GM23338 (cell line): ENCODE data around the gene EPHA3. TPM values are rescaled to one million over a fixed set of nuclear protein-coding genes. Genes with fewer than 3 reads are reported as not detected.

Experiments
- ATAC-seq: fragments of 200-7000 bp; cut with Tn5 transposase; 3 replicates; pipeline ENCODE4 v1.9.1; 2020
- DNase-seq: peaks from one replicate; pipeline ENCODE4 v3.0.0-alpha.2; 2015; ENCODE audit warnings: low spot score
- H2AFZ ChIP-seq: fragments of 200-600 bp; sonication (generic); 2 replicates; pipeline ENCODE4 v1.8.0; 2016; ENCODE audit warnings: antibody characterized with exemption, mild to moderate bottlenecking, moderate library complexity
- H3F3A ChIP-seq: fragments of 200-600 bp; sonication (generic); replicated peaks from 2 replicates; pipeline ENCODE4 v1.8.0; 2017; ENCODE audit warnings: antibody characterized with exemption, mixed run types, low read depth
- H3K27ac ChIP-seq: fragments of 200-600 bp; sonication (generic); 2 replicates; pipeline ENCODE4 v1.6.1; 2016; ENCODE audit warnings: low read depth
- H3K27me3 ChIP-seq: fragments of 200-600 bp; sonication (generic); 2 replicates; pipeline ENCODE4 v1.8.0; 2016; ENCODE audit warnings: mild to moderate bottlenecking, mixed run types, moderate library complexity; ENCODE audit not compliant: insufficient read depth
- H3K36me3 ChIP-seq: fragments of 200-600 bp; sonication (generic); 2 replicates; pipeline ENCODE4 v1.8.0; 2016; ENCODE audit warnings: mild to moderate bottlenecking; ENCODE audit not compliant: insufficient read depth
- H3K4me1 ChIP-seq: fragments of 200-600 bp; sonication (generic); 2 replicates; pipeline ENCODE4 v1.8.0; 2016; ENCODE audit warnings: mild to moderate bottlenecking, moderate library complexity; ENCODE audit not compliant: insufficient read depth
- H3K4me2 ChIP-seq: fragments of 200-600 bp; sonication (generic); 2 replicates; pipeline ENCODE4 v1.7.1; 2017; ENCODE audit warnings: mixed run types
- H3K4me3 ChIP-seq: fragments of 200-600 bp; sonication (generic); 2 replicates; pipeline ENCODE4 v1.6.1; 2016; ENCODE audit warnings: mixed run types
- H3K79me2 ChIP-seq: fragments of 200-600 bp; sonication (generic); replicated peaks from 2 replicates; pipeline ENCODE4 v1.8.0; 2017; ENCODE audit warnings: mild to moderate bottlenecking; ENCODE audit not compliant: insufficient read depth
- H3K9me2 ChIP-seq: fragments of 200-600 bp; sonication (generic); 2 replicates; pipeline ENCODE4 v1.8.0; 2017; ENCODE audit not compliant: insufficient read depth
- H4K20me1 ChIP-seq: fragments of 200-600 bp; sonication (generic); replicated peaks from 2 replicates; pipeline ENCODE4 v1.8.0; 2017; ENCODE audit warnings: mild to moderate bottlenecking; ENCODE audit not compliant: insufficient read depth
- H3K27ac Mint-ChIP-seq: 2 replicates; pipeline ENCODE4 v1.8.0; 2020; ENCODE audit warnings: inconsistent platforms, mild to moderate bottlenecking, moderate library complexity, mixed read lengths
- H3K27me3 Mint-ChIP-seq: 3 replicates; pipeline ENCODE4 v1.8.0; 2022; ENCODE audit warnings: low read depth, mild to moderate bottlenecking, moderate library complexity, mixed read lengths, inconsistent platforms; ENCODE audit not compliant: insufficient read depth, poor library complexity
- H3K36me3 Mint-ChIP-seq: 3 replicates; pipeline ENCODE4 v1.8.0; 2021; ENCODE audit warnings: low read depth, mild to moderate bottlenecking, inconsistent platforms, moderate library complexity, mixed read lengths
- H3K4me1 Mint-ChIP-seq: 3 replicates; pipeline ENCODE4 v1.8.0; 2020; ENCODE audit warnings: mild to moderate bottlenecking, inconsistent platforms, mixed read lengths
- H3K4me3 Mint-ChIP-seq: 3 replicates; pipeline ENCODE4 v1.8.0; 2021; ENCODE audit warnings: moderate library complexity, mild to moderate bottlenecking, inconsistent platforms, mixed read lengths
- H3K9me3 Mint-ChIP-seq: 3 replicates; pipeline ENCODE4 v1.8.0; 2020; ENCODE audit warnings: moderate library complexity, mild to moderate bottlenecking, inconsistent platforms, mixed read lengths
- CREB1 ChIP-seq: fragments of 250-450 bp; sonication (Bioruptor Pico); IDR thresholded peaks from 2 replicates; pipeline ENCODE4 v1.5.0; 2020; ENCODE audit warnings: low read depth, mild to moderate bottlenecking, moderate library complexity
- CTCF ChIP-seq, 2 experiments: fragments of 200-600 bp in 1 of 2; sonication (generic) in 1 of 2; conservative IDR thresholded peaks; 2 replicates each; pipeline versions ENCODE4 v1.5.1 to v1.6.1; 2016 to 2017; ENCODE audit warnings: antibody characterized with exemption in 2 of 2, low read depth in 2 of 2, mild to moderate bottlenecking in 2 of 2, moderate library complexity in 1 of 2
- ETS1 ChIP-seq: IDR thresholded peaks from 2 replicates; pipeline ENCODE4 v1.6.1; 2016; ENCODE audit warnings: antibody characterized with exemption
- EZH2 ChIP-seq: fragments of 200-600 bp; sonication (generic); IDR thresholded peaks from one replicate; pipeline ENCODE4 v1.8.0; 2017; ENCODE audit warnings: antibody characterized with exemption, mild to moderate bottlenecking, low read depth; ENCODE audit not compliant: unreplicated experiment
- EZH2phosphoT487 ChIP-seq: fragments of 200-600 bp; sonication (generic); IDR thresholded peaks from one replicate; pipeline ENCODE4 v1.8.1; 2018; ENCODE audit warnings: antibody characterized with exemption; ENCODE audit not compliant: unreplicated experiment
- JUNB ChIP-seq: IDR thresholded peaks from one replicate; pipeline ENCODE4 v1.6.1; 2016; ENCODE audit warnings: antibody characterized with exemption; ENCODE audit not compliant: unreplicated experiment
- NANOG ChIP-seq: IDR thresholded peaks from 2 replicates; pipeline ENCODE4 v1.6.1; 2016; ENCODE audit warnings: antibody characterized with exemption, borderline replicate concordance
- POLR2AphosphoS5 ChIP-seq: IDR thresholded peaks from 2 replicates; pipeline ENCODE4 v1.6.1; 2016; ENCODE audit warnings: antibody characterized with exemption, low read depth
- REST ChIP-seq: IDR thresholded peaks from one replicate; pipeline ENCODE4 v1.6.1; 2018; ENCODE audit warnings: antibody characterized with exemption; ENCODE audit not compliant: unreplicated experiment
- STAT1 ChIP-seq: IDR thresholded peaks from one replicate; pipeline ENCODE4 v1.6.1; 2016; ENCODE audit warnings: antibody characterized with exemption; ENCODE audit not compliant: unreplicated experiment
- ZNF114 ChIP-seq: fragments of 250-450 bp; sonication (Bioruptor Pico); IDR thresholded peaks from 2 replicates; pipeline ENCODE4 v1.5.0; 2020; ENCODE audit warnings: mild to moderate bottlenecking, moderate library complexity
- ZNF331 ChIP-seq: fragments of 250-450 bp; sonication (Bioruptor Pico); IDR thresholded peaks from 2 replicates; pipeline ENCODE4 v1.5.0; 2020; ENCODE audit warnings: low read depth, mild to moderate bottlenecking, moderate library complexity
- polyA plus RNA-seq: library from polyadenylated mRNA; unstranded; fragments of >200 nt; fragmentation: Nextera tagmentation; extraction: Ambion mirVana; gene quantifications from 2 replicates; pipeline ENCODE4 v1.2.1, GENCODE V29; 2016
- total RNA-seq: library from RNA; depleted of rRNA; stranded (reverse); fragments of >200 nt; shearing (Covaris generic); gene quantifications from 2 replicates; pipeline ENCODE4 v1.2.3, GENCODE V29; 2014

The EPHA3 gene
- total and polyA plus RNA-seq, 2 experiments from 2014 or later = 0.05 to 0.21 TPM

GRCh38 chr3:89372456-89372855 lies 265.0 kb downstream of the EPHA3 start:
- Mint-ChIP-seq H3K27me3 (no peaks in the 10 kb centered on the region), H3K36me3 (peaks cover 7% of the 10 kb centered on the region; the same call in 2 of the 3 replicates), H3K4me3 (no peak overlapping the region), H3K27ac (no peak overlapping the region), H3K4me1 (peaks cover 28% of the 10 kb centered on the region), H3K9me3 (peaks cover 7% of the 10 kb centered on the region; the same call in 1 of the 3 replicates)
- Histone ChIP-seq H3K4me1 (peaks cover under 1% of the 10 kb centered on the region; the same call in 1 of the 2 replicates), H3K79me2 (no peaks in the 10 kb centered on the region), H3F3A (no peaks in the 10 kb centered on the region), H3K36me3 (no peaks in the 10 kb centered on the region), H2AFZ (no peak overlapping the region), H3K9me2 (peaks cover 6% of the 10 kb centered on the region), H3K27me3 (no peaks in the 10 kb centered on the region), H3K27ac (no peak overlapping the region), H3K4me3 (no peak overlapping the region), H4K20me1 (no peaks in the 10 kb centered on the region), H3K4me2 (no peak overlapping the region)
- no peak for ATAC-seq
- no peak for DNase-seq
- TF ChIP-seq CTCF (conservative IDR thresholded peaks at IDR 0.05; ENCODE audit: low read depth in 2 of 2) = no peak
- TF ChIP-seq REST = no peak
- TF ChIP-seq ZNF114 = no peak
- TF ChIP-seq POLR2AphosphoS5 = no peak
- TF ChIP-seq STAT1 = no peak
- TF ChIP-seq NANOG = no peak
- TF ChIP-seq CREB1 (CRISPR knock-in tag) = no peak
- no peak for TF ChIP-seq EZH2

DNA sequence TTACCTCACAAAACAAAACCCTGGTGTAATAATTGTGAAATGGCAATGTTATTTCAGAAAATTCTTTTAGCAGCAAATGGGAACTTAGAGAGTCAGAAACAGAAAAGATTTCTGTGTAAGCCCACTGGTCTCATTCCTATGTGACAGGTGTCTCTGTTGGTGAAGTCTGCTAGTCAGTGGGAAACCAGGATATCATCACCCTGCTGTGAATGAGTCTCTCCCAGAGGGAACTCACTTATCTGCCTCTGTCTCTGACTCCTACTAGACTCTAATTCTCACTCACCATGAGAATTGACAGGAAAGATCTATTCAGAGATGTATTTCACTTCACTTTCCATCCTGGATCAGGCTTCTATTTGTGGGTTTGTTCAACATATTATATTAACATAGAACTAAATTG lies 266.0 kb downstream of the EPHA3 start:
- Histone ChIP-seq H3K9me2 (peaks cover 5% of the 10 kb centered on the region; the same call in 1 of the 2 replicates), H3F3A (no peaks in the 10 kb centered on the region), H3K27me3 (no peaks in the 10 kb centered on the region), H3K4me2 (no peak overlapping the region), H3K79me2 (no peaks in the 10 kb centered on the region), H3K4me3 (no peak overlapping the region), H3K36me3 (no peaks in the 10 kb centered on the region), H3K4me1 (peaks cover 5% of the 10 kb centered on the region; the same call in 1 of the 2 replicates), H3K27ac (no peak overlapping the region), H4K20me1 (no peaks in the 10 kb centered on the region), H2AFZ (no peak overlapping the region)
- H3K27ac Mint-ChIP-seq = no peak overlapping the region; the same call in 1 of the 2 replicates
- ATAC-seq (peak; percentile 22; the same call in 2 of the 3 replicates), DNase-seq (no peak)
- H3K4me3 Mint-ChIP-seq = no peak overlapping the region
- no peaks in the 10 kb centered on the region for H3K27me3 Mint-ChIP-seq
- peaks cover 38% of the 10 kb centered on the region for H3K4me1 Mint-ChIP-seq
- H3K9me3 Mint-ChIP-seq = peaks cover 6% of the 10 kb centered on the region; the same call in 1 of the 3 replicates
- H3K36me3 Mint-ChIP-seq = peaks cover 7% of the 10 kb centered on the region; the same call in 2 of the 3 replicates
- TF ChIP-seq CREB1 (CRISPR knock-in tag) (no peak), ETS1 (no peak), ZNF331 (no peak), JUNB (no peak), ZNF114 (no peak), EZH2 (no peak), REST (no peak), STAT1 (no peak), NANOG (no peak), POLR2AphosphoS5 (no peak), EZH2phosphoT487 (no peak)
